ENCODE data around the gene ALX3.

GRCh38 chr1:110076789-110077500, 6.5 kb upstream of the ALX3 start:
- TF ChIP-seq YY1 (IDR thresholded peaks at IDR 0.05; ENCODE audit: insufficient read depth, insufficient read length) (no peak), SUZ12 (IDR thresholded peaks at IDR 0.05; ENCODE audit: extremely low read depth, insufficient read depth, insufficient read length) (no peak)

Data from NT2/D1 (cell line).